Activated gamma-delta T cell treated with Interleukin-2 at 50 U/mL for 16 hours (primary cell): Measurements from ENCODE around the gene SULT2B1.
"Not testable (repeated sequence)": the region's sequence is repeated elsewhere in the genome, so short reads cannot be mapped to it uniquely, and the experiment has no call there.

Experiments used
- DNase-seq: peaks from one replicate; pipeline ENCODE4 v3.0.0-alpha.2; 2020

Gene SULT2B1

DNA sequence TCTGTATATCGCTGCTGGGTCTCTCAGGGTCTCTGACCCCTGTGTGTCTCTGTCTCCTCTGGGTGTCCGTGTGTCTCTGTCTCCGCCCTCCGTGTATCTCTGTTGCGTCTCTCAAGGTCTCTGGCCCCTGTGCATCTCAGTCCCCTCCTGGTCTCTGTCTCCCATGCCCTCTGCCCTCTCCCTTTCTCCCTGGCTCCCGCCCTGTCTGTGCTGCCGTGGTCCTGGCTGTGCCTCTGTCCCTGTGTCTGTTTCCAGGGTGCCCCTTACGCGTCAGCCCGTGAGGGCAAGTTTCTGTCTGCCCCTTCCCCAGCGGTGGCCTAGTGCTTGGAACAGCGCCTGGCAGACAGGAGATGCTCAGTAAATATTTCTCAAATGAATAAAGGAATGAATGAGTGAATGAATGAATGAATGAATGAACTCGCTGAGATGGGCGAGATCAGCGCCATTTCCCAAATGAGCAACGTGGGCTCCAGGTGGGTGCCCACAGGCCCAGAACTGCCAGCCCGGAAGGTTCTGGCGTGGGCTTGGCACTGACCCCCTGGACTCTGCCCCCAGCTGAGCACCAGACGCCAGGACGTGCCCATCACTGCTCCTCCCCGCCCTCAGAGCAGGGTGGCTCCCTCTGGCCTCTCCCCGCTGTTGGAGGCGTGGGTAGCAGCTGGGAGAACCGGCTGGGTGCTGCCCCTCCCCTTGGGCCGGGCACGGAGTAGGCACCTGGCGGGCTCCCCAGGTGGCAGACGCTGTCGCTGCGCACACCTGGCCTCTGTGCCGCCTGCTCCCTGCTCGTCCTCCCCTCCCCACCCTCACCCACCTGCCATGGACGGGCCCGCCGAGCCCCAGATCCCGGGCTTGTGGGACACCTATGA lies at the start of gene SULT2B1:
Gene SULT2B1 (plus strand): TSS at position 736 of the 866 bp plus-strand sequence. CDS start 81 bp downstream, at position 817.
- no peak for DNase-seq

DNA sequence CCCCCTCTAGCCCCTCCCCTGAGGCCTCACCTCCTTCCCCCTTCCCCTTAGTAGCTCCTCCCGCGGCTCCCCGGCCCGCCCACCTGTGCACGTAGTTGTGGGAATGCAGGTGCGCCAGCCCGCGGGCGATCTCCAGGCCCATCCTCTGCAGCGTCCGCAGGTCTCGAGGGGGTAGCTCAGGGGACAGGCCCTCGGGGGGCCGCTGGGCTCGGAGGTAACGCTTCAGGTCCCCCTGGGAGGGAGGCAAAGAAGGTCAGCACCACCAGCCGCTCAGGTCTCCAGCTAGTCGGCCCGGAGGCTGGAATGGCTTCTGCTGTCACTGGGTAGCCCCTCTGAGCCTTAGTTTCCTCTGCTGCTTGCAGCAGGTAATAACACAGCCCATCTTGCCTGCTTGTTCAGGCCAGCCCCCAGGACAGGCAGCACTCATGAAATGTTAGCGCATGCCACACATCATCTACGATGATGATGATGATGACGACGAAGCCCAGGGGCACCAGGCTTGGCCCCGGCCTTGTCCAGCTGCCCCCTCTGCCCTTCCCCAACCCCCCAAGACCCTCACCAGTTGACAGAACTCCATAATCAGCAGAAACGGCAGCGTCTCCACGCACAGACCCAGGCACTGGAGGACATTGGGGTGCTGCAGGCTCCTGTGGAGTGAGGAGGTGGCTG lies 49.5 kb upstream of the SULT2B1 start:
- peak; percentile 55 for DNase-seq

DNA sequence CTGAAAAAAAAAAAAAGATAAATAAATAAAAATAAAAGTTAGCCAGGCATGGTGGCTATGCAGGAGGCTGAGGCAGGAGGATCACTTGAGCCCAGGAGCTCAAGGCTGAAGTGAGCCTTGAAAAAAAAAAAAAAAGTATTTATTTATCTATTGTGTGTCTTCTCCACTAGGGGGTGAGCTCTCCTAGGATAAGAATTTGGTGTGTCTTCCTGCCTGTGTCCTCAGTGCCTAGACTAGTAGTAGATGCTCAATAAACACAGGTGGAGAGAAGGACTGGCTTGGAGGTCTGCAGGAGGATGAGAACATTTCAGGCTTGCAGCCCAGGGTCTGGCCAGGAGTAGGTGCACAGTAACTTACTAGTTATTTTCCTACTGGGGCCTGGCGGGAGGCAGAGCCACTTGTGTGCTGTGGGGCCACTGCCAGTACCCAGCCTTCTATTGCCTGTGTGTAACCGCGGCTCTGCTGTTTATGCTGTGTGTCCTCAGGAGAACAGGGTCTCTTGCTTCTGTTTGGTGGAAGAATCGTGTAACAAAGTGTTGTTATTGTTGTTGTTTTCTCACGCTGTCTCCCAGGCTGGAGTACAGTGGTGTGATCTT lies 45.7 kb upstream of the SULT2B1 start:
- DNase-seq = no peak

DNA sequence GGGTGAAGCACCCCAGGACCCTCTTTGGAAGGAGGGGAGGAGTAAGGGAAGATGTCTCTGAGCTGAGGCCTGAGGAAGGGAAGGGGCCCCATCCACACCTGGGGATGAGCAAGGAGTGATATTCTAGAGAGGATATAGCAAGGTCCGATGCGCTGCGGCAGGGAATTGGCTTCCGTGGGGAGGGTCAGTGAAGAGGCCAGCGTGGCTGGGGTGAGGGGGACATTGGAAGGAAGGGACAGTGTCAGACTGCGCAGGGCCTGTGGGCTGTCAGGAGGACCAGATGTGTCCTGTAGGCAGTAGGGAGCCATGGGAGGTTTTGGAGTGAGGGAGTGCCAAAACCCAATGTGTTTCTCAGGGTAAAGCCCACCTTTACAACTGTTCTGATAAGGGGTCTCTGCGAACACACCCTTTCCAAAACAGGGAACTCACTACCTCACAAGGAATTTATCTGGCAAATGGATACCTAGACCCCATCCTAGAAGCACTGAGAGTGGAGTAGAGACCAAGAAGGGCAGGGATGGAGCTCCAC lies 44.0 kb upstream of the SULT2B1 start:
- DNase-seq = no peak

DNA sequence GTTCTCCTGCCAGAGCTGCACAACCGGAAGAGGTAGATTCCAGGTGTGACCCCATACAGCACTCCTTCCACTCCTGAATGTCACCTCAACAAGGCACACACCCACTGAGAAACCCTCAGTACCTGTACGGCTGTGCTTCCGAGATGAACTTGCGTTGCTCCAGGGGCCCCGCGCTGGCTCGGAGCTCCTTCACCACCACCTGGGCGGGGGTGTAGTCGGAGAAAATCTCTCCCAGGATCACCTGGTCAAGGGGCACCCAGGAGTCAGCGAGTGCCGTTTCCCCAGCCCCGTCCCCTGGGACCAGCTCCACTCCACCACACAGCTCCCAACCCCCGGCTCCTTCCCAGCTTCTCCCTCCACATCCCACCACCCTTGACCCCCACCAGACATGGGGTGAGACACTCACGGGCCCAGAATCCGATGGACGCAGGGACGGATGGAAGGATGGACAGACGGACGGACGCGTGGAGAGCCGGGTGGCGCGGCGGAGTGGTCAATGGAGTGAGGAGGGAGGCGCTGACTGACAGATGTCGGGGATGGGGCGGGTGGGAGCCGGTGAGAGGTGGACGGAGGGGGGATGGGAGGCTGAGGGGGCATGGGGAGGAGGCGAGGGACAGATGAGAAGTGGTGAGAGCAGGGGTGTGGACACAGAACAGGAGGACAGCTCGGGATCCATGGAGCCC lies 43.1 kb upstream of the SULT2B1 start:
- no peak for DNase-seq

DNA sequence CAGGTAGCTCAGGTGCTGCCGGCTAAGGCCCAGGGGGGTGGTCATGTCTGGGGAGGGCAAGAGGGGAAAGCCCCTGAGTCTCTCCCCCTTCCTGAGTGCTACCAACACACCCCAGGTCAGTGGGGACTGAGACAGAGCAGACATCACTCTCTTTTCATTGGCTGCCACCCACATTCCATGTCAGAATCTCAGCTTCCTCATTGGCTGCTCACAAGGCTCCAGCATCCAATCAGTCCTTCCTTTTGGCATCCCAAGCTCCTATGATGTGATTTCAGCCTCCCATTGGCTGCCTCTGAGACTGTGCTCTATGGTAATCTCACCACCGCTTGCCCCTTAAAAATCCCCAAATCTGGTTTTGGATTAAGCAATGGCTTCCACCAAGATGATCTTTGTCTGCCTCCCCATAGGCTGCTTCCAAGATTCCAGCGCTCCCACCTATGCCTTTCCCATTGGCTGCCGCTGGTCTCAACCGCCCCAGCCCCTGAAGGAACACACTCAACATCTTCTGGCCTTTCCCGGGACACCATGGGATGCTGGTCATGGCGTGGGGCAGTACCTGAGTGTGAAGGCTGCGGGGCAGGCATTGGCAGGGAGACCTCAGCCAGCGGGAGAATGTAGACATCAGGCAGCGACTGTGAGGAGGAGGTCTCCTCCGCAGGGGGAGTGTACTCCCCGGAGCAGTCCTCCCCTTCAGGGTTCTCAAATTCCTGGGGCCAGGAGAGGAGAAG lies 42.3 kb upstream of the SULT2B1 start:
- no peak for DNase-seq

DNA sequence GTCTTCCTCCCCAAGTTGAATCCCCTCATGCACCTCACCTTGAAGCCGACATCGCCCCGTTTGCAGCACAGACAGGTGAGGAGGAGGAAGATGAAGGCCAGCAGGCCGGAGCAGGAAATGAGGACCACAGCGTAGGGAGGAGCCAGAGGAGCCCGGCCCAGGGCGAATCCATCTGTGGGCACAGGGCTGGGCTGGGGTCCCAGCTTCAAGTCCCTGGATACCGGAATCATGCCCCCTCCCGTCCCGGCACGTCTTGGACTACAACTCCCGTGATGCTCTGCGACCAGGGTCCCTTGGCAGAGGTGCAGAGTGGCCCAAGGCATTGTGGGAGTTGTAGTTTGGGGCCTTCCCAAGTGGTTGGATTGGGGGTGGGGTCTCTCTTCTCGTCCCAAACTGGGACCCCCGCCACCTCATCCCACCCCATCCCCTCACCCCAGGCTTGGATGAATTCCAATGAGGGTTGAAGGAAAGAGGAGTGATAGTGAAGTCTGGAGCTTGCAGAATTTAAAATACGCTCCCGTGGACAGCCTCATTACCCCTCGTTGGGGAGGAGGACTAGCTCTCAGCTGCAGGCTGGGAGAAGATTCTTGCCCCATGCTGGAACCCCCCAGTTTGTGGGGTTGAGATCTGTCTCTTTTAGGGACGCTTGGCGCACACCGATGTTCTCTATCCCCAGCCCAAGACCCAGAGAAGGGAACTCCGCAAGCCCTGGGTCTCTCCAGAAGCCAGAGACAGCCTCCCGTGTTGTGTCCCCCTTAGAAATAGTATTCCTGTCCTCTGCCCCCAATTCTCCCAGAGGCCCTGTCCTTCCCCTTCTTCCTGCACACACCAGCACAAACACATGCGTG lies 41.3 kb upstream of the SULT2B1 start:
- DNase-seq = peak; percentile 76

DNA sequence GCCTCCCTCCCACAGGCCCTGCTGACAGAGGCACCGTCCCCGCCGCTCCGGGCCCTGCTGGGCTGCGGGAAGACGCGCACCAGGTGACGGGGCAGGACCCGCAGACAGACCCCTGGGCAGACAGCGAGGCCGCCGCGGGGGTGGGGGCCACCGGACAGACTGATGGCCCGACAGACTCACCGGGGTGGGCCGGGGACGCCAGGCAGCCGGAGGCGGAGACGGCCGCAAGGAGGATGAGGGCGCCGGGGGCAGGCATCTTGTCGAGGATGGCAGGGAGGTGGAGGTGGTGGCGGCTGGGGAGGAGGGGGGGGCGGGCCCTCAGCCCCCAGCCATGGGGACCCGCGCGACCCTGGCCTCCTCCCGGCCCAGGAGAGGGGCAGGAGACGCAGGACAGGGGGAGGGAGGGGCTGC lies 40.6 kb upstream of the SULT2B1 start:
- no peak for DNase-seq

DNA sequence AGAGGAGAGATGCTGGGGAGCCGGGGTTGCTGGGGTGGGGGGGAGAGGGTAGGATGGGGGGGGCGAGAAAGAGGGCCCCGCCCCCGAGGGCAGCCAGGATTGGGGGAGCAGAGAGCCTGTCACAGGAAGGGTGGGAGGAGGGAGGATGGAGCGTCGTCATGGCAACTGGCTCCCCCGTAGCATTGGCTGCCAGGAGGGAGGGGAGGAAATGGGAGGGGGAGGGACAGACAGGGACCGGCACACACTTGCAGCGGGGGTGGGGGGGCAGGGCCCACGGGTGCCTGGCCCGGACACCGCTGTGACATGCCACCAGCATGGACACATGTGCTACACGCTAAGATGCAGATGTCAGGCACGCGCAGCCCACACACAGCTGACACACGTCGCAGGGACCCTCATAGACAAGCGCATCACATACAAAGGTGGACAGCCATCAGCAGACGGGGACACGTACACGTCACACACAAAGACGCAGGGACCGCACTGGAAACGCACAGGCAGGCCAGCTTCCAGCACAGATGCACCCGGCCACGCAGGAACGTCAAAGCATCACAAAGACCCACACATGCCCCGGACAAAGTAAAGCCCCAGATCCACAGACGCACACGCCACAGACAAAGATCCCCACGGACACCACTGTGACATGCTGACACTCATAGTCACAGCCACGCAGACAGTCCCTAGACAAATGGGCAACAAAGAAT lies 40.0 kb upstream of the SULT2B1 start, which contains the start of gene LMTK3:
Gene LMTK3 (minus strand): TSS at position 36 of the 704 bp plus-strand sequence. CDS start 259 bp downstream, outside the sequence.
- peak; percentile 81 for DNase-seq

DNA sequence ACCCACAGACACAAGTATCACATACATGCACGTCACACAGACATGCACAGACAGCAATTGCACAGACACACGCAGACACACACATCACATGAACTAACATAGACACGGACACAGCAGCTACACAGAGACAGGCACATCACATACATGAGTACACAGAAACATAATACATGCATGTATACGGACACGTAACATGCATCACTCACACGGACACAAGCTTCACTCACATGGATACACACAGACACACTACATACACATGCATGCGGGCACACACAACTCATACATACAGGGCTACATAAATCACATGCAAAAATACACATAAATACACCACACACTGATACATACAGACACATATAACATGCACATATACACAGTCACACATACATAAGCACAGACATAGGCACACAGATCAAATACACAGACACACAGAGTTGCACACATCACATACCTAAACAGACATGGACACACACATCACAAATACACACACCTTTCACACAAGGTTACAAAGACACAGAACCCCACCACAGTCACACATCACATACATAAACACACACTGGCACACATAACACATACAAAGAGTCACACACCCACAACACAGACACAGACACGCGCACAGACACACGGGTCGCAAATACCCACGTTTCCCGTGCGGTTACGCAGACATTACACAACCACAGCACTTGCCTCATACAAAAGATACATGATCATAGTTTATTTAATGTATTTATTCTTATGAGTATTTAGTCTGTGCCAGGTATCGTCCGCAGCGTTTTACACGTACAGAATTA lies 39.3 kb upstream of the SULT2B1 start:
- no peak for DNase-seq

DNA sequence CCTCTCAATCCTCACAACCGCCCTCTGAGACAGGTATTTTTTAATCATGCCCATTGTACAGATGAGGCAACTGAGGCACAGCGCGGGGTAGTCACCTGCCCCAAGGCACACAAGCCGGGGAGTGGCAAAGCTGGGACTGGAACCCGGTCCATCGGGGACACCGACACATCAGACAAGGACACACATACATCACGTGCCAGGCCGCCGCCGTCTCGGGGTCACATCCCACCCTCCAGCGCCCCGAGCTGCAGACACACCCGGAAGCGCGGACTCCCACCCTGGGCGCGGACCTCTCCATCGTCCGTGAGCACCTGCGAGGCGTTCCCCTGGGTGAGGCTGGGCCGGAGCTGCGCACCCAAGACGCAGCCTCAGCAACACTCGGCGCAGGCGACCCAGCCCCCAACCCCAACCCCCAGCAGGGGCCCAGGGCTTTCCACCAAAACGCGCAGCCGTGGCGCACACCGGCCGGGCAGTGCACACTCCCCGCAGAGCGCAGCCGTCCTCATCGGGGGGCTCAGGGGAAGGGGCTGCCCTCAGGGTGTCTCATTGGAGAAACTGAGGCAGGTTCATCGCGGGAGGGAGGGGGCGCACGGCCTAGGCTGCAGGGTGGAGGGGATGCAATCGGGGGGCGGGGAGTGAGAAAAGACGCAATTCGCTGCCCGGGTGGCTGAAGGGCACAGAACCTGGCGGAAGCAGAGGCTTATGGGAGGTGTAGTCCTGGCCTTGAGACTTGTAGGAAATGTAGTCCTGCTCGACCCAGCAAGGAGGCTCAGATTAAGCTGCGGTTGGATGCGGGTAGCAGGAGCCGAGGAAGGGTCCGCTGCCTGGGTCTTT lies 38.5 kb upstream of the SULT2B1 start:
- peak; percentile 68 for DNase-seq

DNA sequence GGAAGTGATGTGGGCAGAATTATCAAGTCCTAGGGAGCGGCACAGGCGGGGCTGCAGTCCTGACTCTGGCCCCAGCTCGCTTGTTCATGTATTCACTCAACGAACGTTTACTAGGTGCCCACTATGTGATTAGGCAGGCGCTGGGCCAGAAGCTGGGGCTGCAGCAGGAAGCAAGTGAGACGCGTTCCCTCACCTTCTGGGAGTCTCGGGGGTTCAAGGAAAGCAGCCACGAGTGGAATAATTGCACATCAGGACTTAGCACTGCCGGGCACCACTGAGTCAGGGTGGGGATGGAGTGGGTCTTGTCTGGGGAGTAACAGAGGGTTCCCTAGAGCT lies 37.9 kb upstream of the SULT2B1 start:
- DNase-seq = no peak

DNA sequence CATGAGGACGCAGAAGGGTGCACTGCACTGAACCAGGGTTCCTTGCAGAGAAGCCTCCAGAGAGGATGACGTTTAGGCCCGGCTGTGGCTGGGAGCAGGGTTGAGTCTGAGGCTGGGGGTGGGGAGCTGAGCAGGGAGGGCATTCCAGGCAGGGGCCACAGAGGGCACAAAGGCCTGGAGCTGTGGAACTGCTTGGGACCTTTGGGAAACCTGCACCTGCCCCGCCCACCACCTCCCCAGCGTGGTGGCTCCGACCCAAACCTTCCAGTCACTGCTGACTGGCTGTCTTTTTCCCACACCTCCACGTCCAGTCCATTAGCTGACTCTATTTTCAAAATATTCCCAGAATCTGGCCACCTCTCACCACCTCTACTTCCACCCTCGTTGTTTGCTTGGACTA lies 35.4 kb upstream of the SULT2B1 start:
- DNase-seq = no peak

DNA sequence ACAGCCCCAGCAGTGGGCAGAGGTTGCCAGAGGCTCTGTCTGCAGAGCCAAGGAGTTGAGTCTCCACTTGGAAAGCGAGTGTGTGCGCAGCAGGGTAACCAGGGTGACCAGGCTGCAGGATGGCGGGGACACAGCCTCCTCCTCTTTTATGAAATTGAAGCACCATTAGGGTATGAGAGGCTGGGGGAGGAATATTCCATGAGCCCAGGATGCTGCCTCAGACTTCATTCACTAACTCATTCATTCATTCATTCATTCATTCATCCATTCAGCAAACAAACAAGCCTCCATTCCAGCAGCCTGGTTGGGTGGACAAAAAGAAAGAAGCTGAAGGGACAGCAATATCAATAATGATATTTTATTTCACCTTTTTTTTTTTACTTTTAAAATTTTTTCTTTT lies 33.8 kb upstream of the SULT2B1 start:
- no peak for DNase-seq

DNA sequence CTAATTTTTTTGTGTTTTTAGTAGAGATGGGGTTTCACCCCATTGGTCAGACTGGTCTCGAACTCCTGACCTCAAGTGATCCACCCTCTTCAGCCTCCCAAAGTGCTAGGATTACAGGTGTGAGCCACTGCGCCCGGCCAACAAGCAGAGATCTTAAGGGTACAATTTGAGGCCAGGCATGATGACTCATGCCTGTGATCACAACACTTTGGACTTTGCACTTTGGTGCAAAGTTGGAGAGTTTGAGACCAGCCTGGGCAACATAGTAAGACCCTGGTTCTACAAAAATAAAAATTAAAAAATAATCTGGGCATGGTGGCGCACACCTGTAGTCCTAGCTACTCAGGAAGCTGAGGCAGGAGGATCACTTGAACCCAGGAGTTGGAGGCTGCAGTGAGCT lies 32.5 kb upstream of the SULT2B1 start:
- not testable (repeated sequence) for DNase-seq

DNA sequence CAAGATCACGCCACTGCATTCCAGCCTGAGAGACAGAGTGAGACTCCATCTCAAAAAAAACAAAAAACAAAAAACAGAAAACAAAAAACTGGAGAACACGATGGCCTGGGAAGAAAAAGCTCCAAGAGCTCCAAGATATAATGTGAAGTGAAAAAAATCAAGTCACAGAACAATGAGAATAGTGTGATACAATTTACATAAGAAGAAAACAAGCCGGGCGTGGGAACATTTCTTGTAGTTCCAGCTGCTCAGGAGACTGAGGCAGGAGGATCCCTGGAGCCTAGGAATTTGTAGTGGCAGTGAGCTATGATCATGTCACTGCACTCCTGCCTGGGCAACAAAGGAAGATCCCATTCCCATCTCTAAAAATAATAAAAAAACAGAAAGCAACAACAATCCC lies 31.8 kb upstream of the SULT2B1 start:
- no peak for DNase-seq

DNA sequence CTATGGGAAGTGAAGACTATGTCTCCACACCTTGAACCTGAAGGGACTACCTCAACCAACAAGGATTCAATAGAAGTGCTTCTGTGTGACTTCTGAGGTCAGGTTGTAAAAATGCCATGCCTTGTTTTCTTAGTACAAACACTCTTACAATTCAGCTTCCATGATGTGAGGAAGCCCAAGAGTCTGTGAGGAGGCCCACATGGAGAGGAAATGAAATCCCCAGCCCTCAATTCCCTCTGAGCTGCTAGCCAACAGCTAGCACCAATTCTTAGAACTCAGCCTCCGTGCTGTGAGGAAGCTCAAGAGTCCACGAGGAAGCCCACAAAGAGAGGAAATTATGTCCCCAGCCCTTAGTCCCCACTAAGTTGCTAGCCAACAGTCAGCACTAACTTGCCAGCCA lies 27.8 kb upstream of the SULT2B1 start:
- DNase-seq = no peak

DNA sequence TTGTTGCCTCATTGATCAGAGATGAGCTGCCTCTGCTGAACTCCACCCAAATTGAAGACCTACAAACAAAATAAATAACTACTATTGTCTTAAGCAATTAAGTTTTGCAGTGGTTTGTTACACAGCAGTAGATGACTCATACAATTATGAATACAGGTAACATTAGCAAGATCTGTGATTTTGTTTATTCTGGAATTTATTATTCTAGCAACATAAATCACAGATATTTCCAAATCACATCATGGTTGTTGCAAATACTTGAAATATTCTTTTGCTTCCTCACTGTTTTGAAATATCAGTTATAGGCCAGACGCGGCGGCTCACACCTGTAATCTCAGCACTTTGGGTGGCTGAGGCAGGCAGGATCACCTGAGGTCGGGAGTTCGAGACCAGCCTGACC lies 27.2 kb upstream of the SULT2B1 start:
- no peak for DNase-seq

DNA sequence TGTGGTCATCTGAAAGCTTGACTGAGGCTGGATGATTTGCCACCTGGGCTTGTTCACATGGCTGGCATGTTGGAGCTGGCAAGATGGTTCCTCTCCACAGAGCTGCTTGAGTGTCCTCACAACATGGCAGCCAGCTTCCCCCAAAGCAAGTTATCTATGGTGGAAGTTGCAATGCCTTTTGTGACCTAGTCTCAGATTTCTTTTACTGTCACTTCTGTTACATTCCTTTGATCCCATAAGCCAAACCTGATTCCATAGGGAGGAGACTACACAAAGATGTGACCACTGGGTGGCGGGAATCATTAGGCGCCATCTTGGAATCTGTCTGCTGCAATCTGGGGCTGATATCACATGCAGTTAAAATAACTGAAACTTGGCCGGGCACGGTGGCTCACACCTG lies 22.8 kb upstream of the SULT2B1 start:
- DNase-seq = no peak
